SK-N-SH treated with all-trans-retinoic acid at 6 μM for 48 hours (cell line): ENCODE results near the gene MOBP.
A peak's percentile ranks its signal among the peaks of the same experiment; 100 is the strongest.

Experiments used
- ATAC-seq: fragments of 200-7000 bp; cut with Tn5 transposase; 3 replicates; pipeline ENCODE4 v1.9.1; 2020; ENCODE audit warnings: mild to moderate bottlenecking, moderate library complexity
- ARNTL ChIP-seq: fragments of 450-650 bp; formaldehyde crosslinking; IDR thresholded peaks from 2 replicates; pipeline ENCODE4 v1.5.0; 2020; ENCODE audit warnings: low read depth, mild to moderate bottlenecking, moderate library complexity, borderline replicate concordance
- BACH2 ChIP-seq: fragments of 250-450 bp; sonication (Bioruptor Pico); IDR thresholded peaks from 2 replicates; pipeline ENCODE4 v1.9.0; 2021; ENCODE audit warnings: mild to moderate bottlenecking, borderline replicate concordance
- CREB5 ChIP-seq: fragments of 250-450 bp; sonication (Bioruptor Pico); IDR thresholded peaks from 2 replicates; pipeline ENCODE4 v1.5.1; 2020; ENCODE audit warnings: low read depth, mild to moderate bottlenecking, moderate library complexity
- CSDC2 ChIP-seq: fragments of 250-450 bp; sonication (Bioruptor Pico); IDR thresholded peaks from 2 replicates; pipeline ENCODE4 v1.5.0; 2020; ENCODE audit warnings: mild to moderate bottlenecking, moderate library complexity
- CSRNP3 ChIP-seq: fragments of 250-450 bp; sonication (Bioruptor Pico); IDR thresholded peaks from 2 replicates; pipeline ENCODE4 v1.5.1; 2021; ENCODE audit warnings: mild to moderate bottlenecking, moderate library complexity
- ESRRG ChIP-seq: fragments of 250-450 bp; sonication (Bioruptor Pico); IDR thresholded peaks from 2 replicates; pipeline ENCODE4 v1.6.1; 2021; ENCODE audit warnings: mild to moderate bottlenecking
- GLIS3 ChIP-seq: fragments of 250-450 bp; sonication (Bioruptor Pico); IDR thresholded peaks from 2 replicates; pipeline ENCODE4 v1.5.0; 2020; ENCODE audit warnings: mild to moderate bottlenecking, moderate library complexity
- ISL1 ChIP-seq: fragments of 250-450 bp; sonication (Bioruptor Pico); IDR thresholded peaks from 2 replicates; pipeline ENCODE4 v2.1.2; 2022; ENCODE audit warnings: mild to moderate bottlenecking, moderate library complexity
- OSR1 ChIP-seq: fragments of 250-450 bp; sonication (Bioruptor Pico); IDR thresholded peaks from 2 replicates; pipeline ENCODE4 v1.8.0; 2022; ENCODE audit warnings: moderate library complexity, mild to moderate bottlenecking, inconsistent platforms
- PATZ1 ChIP-seq: fragments of 250-450 bp; sonication (Bioruptor Pico); IDR thresholded peaks from 2 replicates; pipeline ENCODE4 v1.8.0; 2020; ENCODE audit warnings: mild to moderate bottlenecking, moderate library complexity, borderline replicate concordance
- POU6F1 ChIP-seq: fragments of 250-450 bp; sonication (Bioruptor Pico); IDR thresholded peaks from 2 replicates; pipeline ENCODE4 v1.8.0; 2021; ENCODE audit warnings: low read depth, mild to moderate bottlenecking, moderate library complexity, borderline replicate concordance
- PPARA ChIP-seq: fragments of 250-450 bp; sonication (Bioruptor Pico); IDR thresholded peaks from 2 replicates; pipeline ENCODE4 v1.5.0; 2020; ENCODE audit warnings: mild to moderate bottlenecking, borderline replicate concordance
- RARB ChIP-seq: fragments of 250-450 bp; sonication (Bioruptor Pico); IDR thresholded peaks from 2 replicates; pipeline ENCODE4 v1.8.0; 2021; ENCODE audit warnings: mild to moderate bottlenecking, moderate library complexity
- SNAI2 ChIP-seq: fragments of 250-450 bp; sonication (Bioruptor Pico); IDR thresholded peaks from 2 replicates; pipeline ENCODE4 v1.5.0; 2020; ENCODE audit warnings: mild to moderate bottlenecking, moderate library complexity
- TCF4 ChIP-seq: fragments of 250-450 bp; sonication (Bioruptor Pico); IDR thresholded peaks from 2 replicates; pipeline ENCODE4 v1.8.0; 2021; ENCODE audit warnings: mild to moderate bottlenecking, moderate library complexity, borderline replicate concordance
- TOX ChIP-seq: fragments of 250-450 bp; sonication (Bioruptor Pico); IDR thresholded peaks from 2 replicates; pipeline ENCODE4 v1.8.0; 2021; ENCODE audit warnings: mild to moderate bottlenecking, moderate library complexity, borderline replicate concordance
- ZC3H10 ChIP-seq: fragments of 250-450 bp; sonication (Bioruptor Pico); IDR thresholded peaks from 2 replicates; pipeline ENCODE4 v1.5.1; 2021; ENCODE audit warnings: mild to moderate bottlenecking, moderate library complexity
- ZFP3 ChIP-seq: fragments of 250-450 bp; sonication (Bioruptor Pico); IDR thresholded peaks from 2 replicates; pipeline ENCODE4 v1.5.0; 2020; ENCODE audit warnings: mild to moderate bottlenecking, moderate library complexity
- ZFP30 ChIP-seq: fragments of 450-650 bp; formaldehyde crosslinking; IDR thresholded peaks from 2 replicates; pipeline ENCODE4 v1.5.0; 2022; ENCODE audit warnings: mild to moderate bottlenecking, moderate library complexity
- ZNF565 ChIP-seq: fragments of 450-650 bp; formaldehyde crosslinking; conservative IDR thresholded peaks from 2 replicates; pipeline ENCODE4 v1.5.0; 2020; ENCODE audit warnings: low read depth, mild to moderate bottlenecking, moderate library complexity
- ZNF70 ChIP-seq: fragments of 450-650 bp; formaldehyde crosslinking; IDR thresholded peaks from 2 replicates; pipeline ENCODE4 v1.5.0; 2020; ENCODE audit warnings: mild to moderate bottlenecking, moderate library complexity
- ZNF8 ChIP-seq: fragments of 450-650 bp; formaldehyde crosslinking; IDR thresholded peaks from 2 replicates; pipeline ENCODE4 v1.5.0; 2020; ENCODE audit warnings: mild to moderate bottlenecking, moderate library complexity

The MOBP gene

GRCh38 chr3:39541442-39541841 is 74.0 kb downstream of the MOBP start (continued):
- TF ChIP-seq PATZ1 (no peak), TOX (CRISPR knock-in tag) (no peak), CSDC2 (CRISPR knock-in tag) (no peak), BACH2 (CRISPR knock-in tag) (no peak), CSRNP3 (CRISPR knock-in tag) (no peak), ZNF70 (no peak), ARNTL (no peak), ZC3H10 (CRISPR knock-in tag) (no peak), ISL1 (CRISPR knock-in tag) (no peak), OSR1 (CRISPR knock-in tag) (no peak), RARB (CRISPR knock-in tag) (no peak), ESRRG (no peak)

GRCh38 chr3:39541917-39542329 is 74.4 kb downstream of the MOBP start:
- peak; percentile 60 for ATAC-seq
- TF ChIP-seq CSDC2 (CRISPR knock-in tag) (no peak), PPARA (CRISPR knock-in tag) (no peak), POU6F1 (CRISPR knock-in tag) (no peak), ARNTL (no peak), PATZ1 (no peak), ZNF8 (no peak), CREB5 (no peak), CSRNP3 (CRISPR knock-in tag) (no peak), ZNF70 (no peak), TOX (CRISPR knock-in tag) (no peak), ISL1 (CRISPR knock-in tag) (no peak), BACH2 (CRISPR knock-in tag) (no peak), ESRRG (no peak), ZFP3 (CRISPR knock-in tag) (no peak), OSR1 (CRISPR knock-in tag) (no peak), ZNF565 (CRISPR knock-in tag) (no peak), SNAI2 (CRISPR knock-in tag) (no peak), GLIS3 (no peak), ZFP30 (CRISPR knock-in tag) (no peak), TCF4 (no peak)

- no peak for ATAC-seq
- TF ChIP-seq CREB5 (no peak), ZNF70 (no peak), SNAI2 (CRISPR knock-in tag) (no peak), ZNF565 (CRISPR knock-in tag) (no peak)
Measured at GRCh38 chr3:39542588-39542988, 75.1 kb downstream of the MOBP start.
